Spleen (tissue), 11 donors: ENCODE data around the gene PRKCB. TPM values are rescaled to one million over a fixed set of nuclear protein-coding genes. Genes with fewer than 3 reads are reported as not detected.

Experiments used
- DNase-seq: peaks from one replicate; pipeline ENCODE4 v3.0.0-alpha.2; 2020
- H3K27ac ChIP-seq, 8 donors: fragments of 200-600 bp; sonication (generic) in 7 of 8; 1 replicate in 4 of 8; 2 replicates in 4 of 8; pipeline versions ENCODE4 v1.5.0 to v1.8.0; 2016 to 2021; ENCODE audit warnings: inconsistent platforms in 4 of 8, mild to moderate bottlenecking in 4 of 8, moderate library complexity in 1 of 8
- H3K27me3 ChIP-seq, 7 donors: fragments of 200-600 bp; sonication (generic) in 6 of 7; replicated peaks in 1 of 7; 1 replicate in 4 of 7; 2 replicates in 3 of 7; pipeline versions ENCODE4 v1.5.0 to v1.8.0; 2016 to 2021; ENCODE audit warnings: inconsistent platforms in 3 of 7, mild to moderate bottlenecking in 1 of 7
- H3K36me3 ChIP-seq, 6 donors: fragments of 200-600 bp; sonication (generic) in 5 of 6; 1 replicate in 4 of 6; 2 replicates in 2 of 6; pipeline versions ENCODE4 v1.5.0 to v1.8.0; 2016 to 2021; ENCODE audit warnings: inconsistent platforms in 2 of 6
- H3K4me1 ChIP-seq, 6 donors: fragments of 200-600 bp; sonication (generic) in 5 of 6; 1 replicate in 3 of 6; 2 replicates in 3 of 6; pipeline versions ENCODE4 v1.5.0 to v1.8.0; 2016 to 2021; ENCODE audit warnings: inconsistent platforms in 3 of 6
- H3K4me3 ChIP-seq, 8 donors: fragments of 200-600 bp; sonication (generic) in 7 of 8; 1 replicate in 4 of 8; 2 replicates in 4 of 8; pipeline versions ENCODE4 v1.5.0 to v1.8.0; 2016 to 2021; ENCODE audit warnings: inconsistent platforms in 4 of 8, mild to moderate bottlenecking in 4 of 8, moderate library complexity in 2 of 8
- H3K9me3 ChIP-seq, 8 donors: fragments of 200-600 bp; sonication (generic) in 7 of 8; 1 replicate in 4 of 8; 2 replicates in 4 of 8; pipeline versions ENCODE4 v1.5.0 to v1.8.0; 2016 to 2021; ENCODE audit warnings: inconsistent platforms in 4 of 8
- POLR2A ChIP-seq, 3 donors: fragments of 450-650 bp; IDR thresholded peaks; one replicate each; pipeline ENCODE4 v1.5.1; 2017; ENCODE audit warnings: antibody characterized with exemption in 3 of 3, mild to moderate bottlenecking in 1 of 3
- POLR2AphosphoS5 ChIP-seq, 3 donors: sonication (generic); formaldehyde crosslinking; IDR thresholded peaks; one replicate each; pipeline ENCODE4 v1.5.1; 2017; ENCODE audit warnings: antibody characterized with exemption in 3 of 3
- WGBS, 5 donors: extraction: QIAGEN DNeasy Blood & Tissue Kit in 3 of 5; methylation state at CpG; one replicate each; pipeline versions ENCODE4 v1.1.5 to v1.1.7; 2013 to 2018; 5-methylcytosine and 5-hydroxymethylcytosine counted together
- intact Hi-C: fragments of 100-400 bp; cut with DNase I; formaldehyde crosslinking; loops from one replicate; pipeline ENCODE4 v1.15.0; 2023; ENCODE audit warnings: low total_unique reads
- polyA plus RNA-seq, 3 donors: library from polyadenylated mRNA; stranded (reverse); fragments of 200-250 nt; gene quantifications; one replicate each; pipeline ENCODE4 v1.2.1, GENCODE V29; 2013
- total RNA-seq, 7 donors: library from RNA; depleted of rRNA in 3 of 7; stranded (reverse); fragments of >200 nt in 3 of 7; fragmentation: NEBNext Ultra II Directional in 4 of 7; extraction: Animal tissue kit (Norgen Biotek cat#: 25700) in 4 of 7; gene quantifications; one replicate each; pipeline versions ENCODE4 v1.1.0 to v1.2.1, GENCODE V29; 2016 to 2021
- TF ChIP-seq, protein P1 (sequence below), 11 experiments: fragments of 200-600 bp in 7 of 11; fragments of 450-650 bp in 4 of 11; sonication (generic) in 4 of 11; IDR thresholded peaks in 8 of 11; conservative IDR thresholded peaks in 3 of 11; 1 replicate in 7 of 11; 2 replicates in 4 of 11; pipeline versions ENCODE4 v1.4.0 to v1.8.0; 2016 to 2021; ENCODE audit warnings: antibody characterized with exemption in 11 of 11, inconsistent platforms in 4 of 11, mild to moderate bottlenecking in 1 of 11
- donor health status: healthy with polysubstance abuse.
- donor health status: DM: no; HTN: no; CAD: no; lungs with moderate emphysema.
- donor health status: DM: no; HTN: no; CAD: no.
- donor health status: Bipolar disorder and iron deficiency.
- donor health status: healthy.
- donor health status: DM: no; HTN: no; CAD: no.
- donor health status: DM: yes; HTN: yes; CAD: no.

PRKCB gene
- total and polyA plus RNA-seq, 10 donors = 33.8 to 284 (median 182) TPM

DNA sequence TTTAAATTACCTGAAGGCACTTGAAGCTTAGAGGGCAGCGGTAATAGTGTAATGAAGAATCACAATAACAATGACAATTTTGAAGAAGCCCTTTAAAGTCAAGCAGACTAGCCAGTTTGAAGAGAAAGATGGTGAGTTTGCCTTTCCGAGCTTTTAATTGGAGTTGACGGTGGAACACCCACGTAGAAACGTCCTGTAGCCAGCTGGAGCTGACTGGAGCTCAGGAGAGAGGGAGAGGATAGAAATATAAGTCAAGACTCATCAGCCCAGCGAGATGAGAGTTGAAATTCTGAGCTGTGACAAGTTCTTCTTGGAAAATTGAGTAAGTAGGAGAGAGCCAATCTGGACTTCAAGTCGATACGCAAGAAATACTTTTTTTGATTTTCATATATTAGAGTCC is 328.6 kb downstream of the PRKCB start:
- Histone ChIP-seq H3K4me3 (no peak overlapping the region), H3K27me3 (no peaks in the 10 kb centered on the region), H3K36me3 (peaks cover 0 to 84% (median 4%) of the 10 kb centered on the region in 6 donors), H3K4me1 (no peaks in the 10 kb centered on the region), H3K27ac (no peak overlapping the region), H3K9me3 (no peaks in the 10 kb centered on the region)
- TF ChIP-seq POLR2A (IDR thresholded peaks at IDR 0.05) = no peak
- TF ChIP-seq POLR2AphosphoS5 (IDR thresholded peaks at IDR 0.05) = no peak
- TF ChIP-seq, protein P1, sequence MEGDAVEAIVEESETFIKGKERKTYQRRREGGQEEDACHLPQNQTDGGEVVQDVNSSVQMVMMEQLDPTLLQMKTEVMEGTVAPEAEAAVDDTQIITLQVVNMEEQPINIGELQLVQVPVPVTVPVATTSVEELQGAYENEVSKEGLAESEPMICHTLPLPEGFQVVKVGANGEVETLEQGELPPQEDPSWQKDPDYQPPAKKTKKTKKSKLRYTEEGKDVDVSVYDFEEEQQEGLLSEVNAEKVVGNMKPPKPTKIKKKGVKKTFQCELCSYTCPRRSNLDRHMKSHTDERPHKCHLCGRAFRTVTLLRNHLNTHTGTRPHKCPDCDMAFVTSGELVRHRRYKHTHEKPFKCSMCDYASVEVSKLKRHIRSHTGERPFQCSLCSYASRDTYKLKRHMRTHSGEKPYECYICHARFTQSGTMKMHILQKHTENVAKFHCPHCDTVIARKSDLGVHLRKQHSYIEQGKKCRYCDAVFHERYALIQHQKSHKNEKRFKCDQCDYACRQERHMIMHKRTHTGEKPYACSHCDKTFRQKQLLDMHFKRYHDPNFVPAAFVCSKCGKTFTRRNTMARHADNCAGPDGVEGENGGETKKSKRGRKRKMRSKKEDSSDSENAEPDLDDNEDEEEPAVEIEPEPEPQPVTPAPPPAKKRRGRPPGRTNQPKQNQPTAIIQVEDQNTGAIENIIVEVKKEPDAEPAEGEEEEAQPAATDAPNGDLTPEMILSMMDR (IDR thresholded peaks at IDR 0.05 in 8 of 11, conservative IDR thresholded peaks at IDR 0.05 in 3 of 11) = no peak
- intact Hi-C loops = no loop called here
- WGBS, 5 donors = 82 to 93% (median 88%) methylated on average over 8 of the region's 8 CpGs
- no peak for DNase-seq

DNA sequence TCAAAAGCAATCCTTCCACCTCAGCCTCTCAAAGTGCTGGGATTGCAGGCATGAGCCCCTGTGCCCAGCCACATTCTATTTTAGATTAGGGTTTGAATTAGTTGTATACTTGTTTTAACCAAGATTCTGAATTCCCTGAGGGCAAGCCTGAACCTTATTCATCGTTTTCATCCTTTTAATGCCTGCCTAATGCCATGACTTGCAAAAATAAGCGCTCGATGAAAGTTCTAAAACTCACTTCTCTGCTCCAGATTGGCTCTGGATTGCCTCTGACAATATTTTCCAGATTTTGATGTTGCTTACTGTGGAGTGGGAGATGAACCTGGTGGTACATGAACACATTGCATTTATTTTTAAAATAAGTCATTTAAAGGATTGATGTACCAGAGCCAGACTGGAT is 329.5 kb downstream of the PRKCB start:
- 92 to 99% (median 94%) methylated on average over 3 of the region's 3 CpGs for WGBS, 5 donors
- no peak overlapping the region for H3K27ac ChIP-seq
- no peak overlapping the region for H3K4me3 ChIP-seq
- H3K4me1 ChIP-seq = no peaks in the 10 kb centered on the region
- no peak for DNase-seq
- H3K9me3 ChIP-seq = no peaks in the 10 kb centered on the region
- intact Hi-C loops = no loop called here
- no peaks in the 10 kb centered on the region for H3K27me3 ChIP-seq
- peaks cover 0 to 84% (median 5%) of the 10 kb centered on the region in 6 donors for H3K36me3 ChIP-seq
- TF ChIP-seq, protein P1 (IDR thresholded peaks at IDR 0.05 in 8 of 11, conservative IDR thresholded peaks at IDR 0.05 in 3 of 11) = no peak
- TF ChIP-seq POLR2A (IDR thresholded peaks at IDR 0.05) (no peak), POLR2AphosphoS5 (IDR thresholded peaks at IDR 0.05) (no peak)

DNA sequence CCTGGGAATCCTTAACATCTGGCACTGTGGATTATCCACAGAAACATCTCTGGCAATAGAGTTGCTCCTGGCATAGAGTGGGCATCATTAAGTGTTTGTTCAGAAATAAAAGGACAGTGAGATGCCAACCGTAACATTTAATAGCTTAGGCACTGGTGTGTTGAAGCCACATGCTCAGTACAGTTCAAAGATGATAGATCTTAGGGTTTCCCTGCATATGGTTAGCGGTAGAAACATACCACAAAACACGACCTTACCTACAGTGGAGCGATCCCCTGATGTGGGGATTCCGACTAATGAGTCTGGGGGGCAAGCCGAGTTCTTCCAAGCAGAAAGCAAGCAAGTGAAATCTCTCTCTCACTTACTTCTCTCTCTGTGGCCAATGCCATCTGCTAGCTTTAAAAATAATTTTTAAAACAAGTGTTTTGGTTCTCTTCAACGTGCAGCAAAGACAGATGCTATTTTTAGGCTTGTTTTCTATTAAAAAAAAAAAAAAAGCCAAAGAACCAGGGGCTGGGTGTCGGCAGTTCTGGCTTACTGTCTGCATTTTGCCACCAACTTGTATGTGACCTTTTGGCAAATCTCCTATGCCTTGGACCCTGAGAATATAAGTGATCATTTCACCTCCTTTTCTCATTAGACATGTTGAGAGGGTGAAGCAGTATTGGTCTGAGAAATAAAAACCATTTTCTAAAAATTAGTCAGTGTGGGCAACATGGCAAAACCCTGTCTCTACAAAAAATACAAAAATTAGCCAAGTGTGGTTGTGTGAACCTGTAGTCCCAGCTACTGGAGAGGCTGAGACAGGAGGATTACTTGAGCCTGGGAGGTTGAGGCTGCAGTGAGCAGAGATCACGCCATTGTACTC is 331.1 kb downstream of the PRKCB start:
- no peaks in the 10 kb centered on the region for H3K4me1 ChIP-seq
- 71 to 81% (median 76%) methylated on average over 9 of the region's 9 CpGs for WGBS, 5 donors
- TF ChIP-seq POLR2AphosphoS5 (IDR thresholded peaks at IDR 0.05) (no peak), POLR2A (IDR thresholded peaks at IDR 0.05) (no peak)
- TF ChIP-seq, protein P1 (IDR thresholded peaks at IDR 0.05 in 8 of 11, conservative IDR thresholded peaks at IDR 0.05 in 3 of 11) = no peak
- DNase-seq = no peak
- H3K36me3 ChIP-seq = peaks cover 0 to 92% (median 10%) of the 10 kb centered on the region in 6 donors
- H3K4me3 ChIP-seq = no peak overlapping the region
- H3K27me3 ChIP-seq = no peaks in the 10 kb centered on the region
- H3K27ac ChIP-seq = no peak overlapping the region
- H3K9me3 ChIP-seq = no peaks in the 10 kb centered on the region
- intact Hi-C loops = no loop called here

DNA sequence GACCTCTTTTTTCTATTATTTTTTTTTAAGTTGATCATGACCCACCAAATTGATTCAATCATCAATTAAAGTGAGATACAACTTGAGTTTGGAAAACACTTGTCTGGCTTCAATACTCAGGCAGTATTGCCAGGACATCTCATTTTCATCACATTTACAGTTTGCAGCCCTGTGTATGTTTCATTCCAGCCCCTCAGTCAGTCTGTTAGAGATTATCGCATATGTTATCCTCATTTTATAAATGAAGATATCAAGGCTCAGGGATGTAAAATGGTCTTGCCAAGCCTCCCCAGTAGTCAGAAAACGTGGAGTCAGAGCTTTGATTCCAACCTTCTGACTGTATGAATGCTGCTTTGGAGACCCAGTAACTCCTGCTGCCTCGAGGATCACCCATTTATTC is 333.1 kb downstream of the PRKCB start:
- intact Hi-C loops = no loop called here
- no peak overlapping the region for H3K4me3 ChIP-seq
- no peak overlapping the region for H3K27ac ChIP-seq
- 85 to 95% (median 88%) methylated on average over 3 of the region's 3 CpGs for WGBS, 5 donors
- no peaks in the 10 kb centered on the region for H3K27me3 ChIP-seq
- H3K36me3 ChIP-seq = peaks cover 0 to 92% (median 29%) of the 10 kb centered on the region in 6 donors
- no peak for DNase-seq
- H3K9me3 ChIP-seq = no peaks in the 10 kb centered on the region
- H3K4me1 ChIP-seq = no peaks in the 10 kb centered on the region
- TF ChIP-seq POLR2A (IDR thresholded peaks at IDR 0.05) = no peak
- TF ChIP-seq, protein P1 (IDR thresholded peaks at IDR 0.05 in 8 of 11, conservative IDR thresholded peaks at IDR 0.05 in 3 of 11) = no peak
- TF ChIP-seq POLR2AphosphoS5 (IDR thresholded peaks at IDR 0.05) = no peak
